CD4-positive, alpha-beta T cell treated with Interferon alpha-2 for 1 hour (primary cell): Measurements from ENCODE around the gene CYB561.

ENCODE experiments used
- DNase-seq, 2 donors: peaks; one replicate each; pipeline ENCODE4 v3.0.0-alpha.2; 2020 to 2022

CYB561 gene

GRCh38 chr17:63431939-63432804 is 13.9 kb downstream of the CYB561 start:
- no peak for DNase-seq

GRCh38 chr17:63431618-63431938 is 14.5 kb downstream of the CYB561 start:
- no peak for DNase-seq

- no peak for DNase-seq
These were observed 15.9 kb downstream of the CYB561 start for GRCh38 chr17:63430223-63430622.

- no peak for DNase-seq
These were observed 16.3 kb downstream of the CYB561 start for GRCh38 chr17:63429766-63430165.

GRCh38 chr17:63426917-63427308 is 19.2 kb downstream of the CYB561 start:
- no peak for DNase-seq

GRCh38 chr17:63426041-63426916 is 19.8 kb downstream of the CYB561 start:
- DNase-seq, result no peak

- DNase-seq, result peak; percentile 67 to 82
These were observed 20.6 kb downstream of the CYB561 start for GRCh38 chr17:63425483-63425882.

GRCh38 chr17:63423963-63424362 is 22.1 kb downstream of the CYB561 start:
- DNase-seq, result no peak

- no peak for DNase-seq
These were observed 22.7 kb downstream of the CYB561 start for GRCh38 chr17:63423251-63423950.

- no peak for DNase-seq
These were observed 24.1 kb downstream of the CYB561 start for GRCh38 chr17:63421681-63422645.

- DNase-seq, result no peak
These were observed 25.0 kb downstream of the CYB561 start for GRCh38 chr17:63420868-63421680.

GRCh38 chr17:63419949-63420867 is 25.9 kb downstream of the CYB561 start:
- DNase-seq, result peak; percentile 22 to 32

GRCh38 chr17:63419398-63419797 is 26.7 kb downstream of the CYB561 start:
- no peak for DNase-seq

GRCh38 chr17:63418540-63418939 is 27.6 kb downstream of the CYB561 start:
- DNase-seq, result no peak

- DNase-seq, result no peak
These were observed 31.9 kb downstream of the CYB561 start for GRCh38 chr17:63414222-63414621.

- DNase-seq, result no peak
These were observed 33.0 kb downstream of the CYB561 start for GRCh38 chr17:63413128-63413527.

GRCh38 chr17:63412234-63412633 is 33.9 kb downstream of the CYB561 start:
- DNase-seq, result no peak

- no peak for DNase-seq
These were observed 38.3 kb downstream of the CYB561 start for GRCh38 chr17:63407741-63408330.

- peak; percentile 76 to 82 for DNase-seq
These were observed 39.3 kb downstream of the CYB561 start for GRCh38 chr17:63406689-63407330.
